GM18868 (cell line): Measurements from ENCODE around the gene POLH.
A peak's percentile ranks its signal among the peaks of the same experiment; 100 is the strongest.

Experiments used
- ATAC-seq: cut with Tn5 transposase; IDR thresholded peaks from one replicate; pipeline ENCODE4 v1.9.1; 2021; ENCODE audit warnings: mild to moderate bottlenecking, moderate library complexity; ENCODE audit not compliant: unreplicated experiment

POLH gene

DNA sequence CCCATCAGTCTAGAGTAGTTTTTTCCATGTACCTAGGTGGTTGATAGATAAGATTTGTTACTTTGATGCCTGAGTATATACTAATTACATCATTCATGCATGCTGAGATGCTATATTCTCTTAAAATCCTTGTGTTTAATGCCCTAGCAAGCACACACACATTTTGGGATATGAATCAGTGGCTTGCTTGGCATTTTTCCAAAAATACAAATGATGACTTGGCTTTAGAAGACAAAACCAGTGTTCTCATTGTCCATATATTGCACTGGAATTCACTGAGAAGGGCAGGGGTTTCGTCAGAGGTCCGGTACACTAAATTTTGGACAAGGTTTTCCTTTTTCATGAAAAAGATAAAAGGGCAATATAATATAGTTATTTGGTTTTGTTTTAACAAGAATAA, 28.2 kb downstream of the POLH start:
- ATAC-seq: no peak

DNA sequence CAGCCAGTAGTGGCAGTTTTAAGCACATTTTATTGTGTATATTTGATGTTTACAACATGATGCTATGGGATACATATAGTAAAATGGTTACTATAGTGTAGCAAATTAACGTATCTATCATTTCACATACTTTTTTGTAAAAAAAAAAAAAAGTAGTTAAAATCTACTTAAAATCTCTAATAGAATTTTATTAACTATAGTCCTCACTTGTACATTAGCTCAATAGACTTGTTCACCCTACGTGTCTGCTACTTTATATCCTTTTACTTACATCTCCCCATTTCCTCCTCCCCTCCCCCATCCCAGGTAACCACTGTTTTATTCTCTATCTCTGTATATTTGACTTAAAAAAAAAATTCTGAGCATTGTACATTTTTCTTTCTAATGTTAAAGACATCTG, 30.0 kb downstream of the POLH start:
- ATAC-seq: no peak

DNA sequence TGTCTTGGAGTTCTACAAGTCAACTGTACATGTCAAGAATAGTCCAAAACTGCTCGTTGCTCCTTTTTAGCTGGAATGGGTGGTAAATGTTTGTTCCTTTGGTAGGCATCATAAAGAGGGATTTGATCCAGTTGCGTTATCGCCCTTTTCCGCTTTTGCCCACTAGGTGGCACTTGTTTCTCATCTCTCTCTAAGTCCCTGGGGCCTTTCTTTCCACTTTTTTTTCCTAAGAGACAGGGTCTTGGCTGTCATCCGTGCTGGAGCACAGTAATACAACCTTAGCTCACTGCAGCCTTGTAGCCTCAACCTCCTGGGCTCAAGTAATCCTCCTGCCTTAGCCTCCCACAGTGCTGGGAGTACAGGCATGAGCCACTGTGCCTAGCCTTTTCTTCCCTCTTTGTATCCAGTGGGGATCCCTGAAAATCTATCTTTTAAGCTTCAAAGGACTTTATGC, 32.4 kb downstream of the POLH start:
- no peak for ATAC-seq

DNA sequence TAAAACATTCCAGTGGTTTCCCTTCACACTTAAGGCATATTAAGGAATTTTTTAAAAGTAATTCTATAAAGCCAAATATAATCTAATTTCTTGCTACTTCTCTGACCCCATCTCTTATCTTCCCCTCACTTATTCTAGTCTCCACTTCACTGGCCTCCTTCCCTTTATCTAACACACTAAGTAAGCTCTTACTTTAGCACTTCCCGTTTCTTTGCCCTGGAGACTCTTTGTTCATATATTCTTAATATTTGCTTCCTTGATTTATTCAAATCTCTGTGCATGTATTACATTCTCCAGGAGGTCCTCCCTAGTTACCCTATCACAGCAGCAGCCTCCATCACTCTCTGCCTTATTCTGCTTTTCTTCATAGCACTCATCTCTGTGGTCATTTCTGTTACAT, 32.8 kb downstream of the POLH start:
- ATAC-seq: no peak

DNA sequence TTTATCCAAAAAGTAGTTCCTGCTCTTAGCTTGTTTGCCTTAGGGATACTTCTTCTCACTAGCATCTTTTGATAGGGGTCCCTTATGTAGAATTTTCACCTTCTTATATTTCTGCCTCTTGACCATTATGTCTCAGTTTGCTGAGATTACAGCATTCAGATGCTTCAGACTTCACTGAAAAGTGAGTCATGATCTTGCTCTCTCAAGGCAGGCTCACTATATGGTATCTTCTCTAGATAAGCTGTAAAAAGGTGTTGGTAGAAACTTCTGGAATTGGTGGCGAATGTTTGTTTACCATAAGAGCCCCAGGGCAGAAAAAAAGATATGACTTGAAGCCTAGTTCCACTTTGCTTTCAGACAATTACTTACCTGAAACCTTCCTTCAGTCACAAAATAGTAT, 33.4 kb downstream of the POLH start:
- ATAC-seq: no peak

DNA sequence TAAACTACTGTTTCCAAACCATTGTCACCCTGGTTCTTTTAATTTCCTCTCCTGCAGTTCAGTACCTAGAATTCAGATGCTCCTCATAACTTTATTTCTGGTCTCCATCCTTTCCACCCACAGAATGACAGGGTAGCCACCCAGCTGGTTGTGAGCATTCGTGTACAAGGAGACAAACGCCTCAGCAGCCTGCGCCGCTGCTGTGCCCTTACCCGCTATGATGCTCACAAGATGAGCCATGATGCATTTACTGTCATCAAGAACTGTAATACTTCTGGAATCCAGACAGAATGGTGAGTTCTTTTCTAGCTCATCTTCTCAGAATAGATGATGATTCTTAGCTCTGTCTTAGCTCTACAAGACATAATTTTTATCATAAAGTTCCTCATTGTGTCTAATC, 34.4 kb downstream of the POLH start:
- no peak for ATAC-seq

DNA sequence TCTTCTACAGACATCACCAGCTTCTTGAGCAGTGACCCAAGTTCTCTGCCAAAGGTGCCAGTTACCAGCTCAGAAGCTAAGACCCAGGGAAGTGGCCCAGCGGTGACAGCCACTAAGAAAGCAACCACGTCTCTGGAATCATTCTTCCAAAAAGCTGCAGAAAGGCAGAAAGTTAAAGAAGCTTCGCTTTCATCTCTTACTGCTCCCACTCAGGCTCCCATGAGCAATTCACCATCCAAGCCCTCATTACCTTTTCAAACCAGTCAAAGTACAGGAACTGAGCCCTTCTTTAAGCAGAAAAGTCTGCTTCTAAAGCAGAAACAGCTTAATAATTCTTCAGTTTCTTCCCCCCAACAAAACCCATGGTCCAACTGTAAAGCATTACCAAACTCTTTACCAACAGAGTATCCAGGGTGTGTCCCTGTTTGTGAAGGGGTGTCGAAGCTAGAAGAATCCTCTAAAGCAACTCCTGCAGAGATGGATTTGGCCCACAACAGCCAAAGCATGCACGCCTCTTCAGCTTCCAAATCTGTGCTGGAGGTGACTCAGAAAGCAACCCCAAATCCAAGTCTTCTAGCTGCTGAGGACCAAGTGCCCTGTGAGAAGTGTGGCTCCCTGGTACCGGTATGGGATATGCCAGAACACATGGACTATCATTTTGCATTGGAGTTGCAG, 37.9 kb downstream of the POLH start:
- ATAC-seq: no peak

DNA sequence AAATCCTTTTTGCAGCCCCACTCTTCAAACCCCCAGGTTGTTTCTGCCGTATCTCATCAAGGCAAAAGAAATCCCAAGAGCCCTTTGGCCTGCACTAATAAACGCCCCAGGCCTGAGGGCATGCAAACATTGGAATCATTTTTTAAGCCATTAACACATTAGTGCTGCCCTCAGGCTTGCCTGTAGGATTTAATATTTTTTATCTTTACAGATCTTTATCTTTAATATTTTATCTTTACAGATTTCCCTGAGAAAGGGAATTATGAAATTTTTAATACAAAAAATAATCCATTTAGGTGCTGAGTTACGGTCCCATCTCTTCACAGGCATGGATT, 38.4 kb downstream of the POLH start:
- no peak for ATAC-seq

DNA sequence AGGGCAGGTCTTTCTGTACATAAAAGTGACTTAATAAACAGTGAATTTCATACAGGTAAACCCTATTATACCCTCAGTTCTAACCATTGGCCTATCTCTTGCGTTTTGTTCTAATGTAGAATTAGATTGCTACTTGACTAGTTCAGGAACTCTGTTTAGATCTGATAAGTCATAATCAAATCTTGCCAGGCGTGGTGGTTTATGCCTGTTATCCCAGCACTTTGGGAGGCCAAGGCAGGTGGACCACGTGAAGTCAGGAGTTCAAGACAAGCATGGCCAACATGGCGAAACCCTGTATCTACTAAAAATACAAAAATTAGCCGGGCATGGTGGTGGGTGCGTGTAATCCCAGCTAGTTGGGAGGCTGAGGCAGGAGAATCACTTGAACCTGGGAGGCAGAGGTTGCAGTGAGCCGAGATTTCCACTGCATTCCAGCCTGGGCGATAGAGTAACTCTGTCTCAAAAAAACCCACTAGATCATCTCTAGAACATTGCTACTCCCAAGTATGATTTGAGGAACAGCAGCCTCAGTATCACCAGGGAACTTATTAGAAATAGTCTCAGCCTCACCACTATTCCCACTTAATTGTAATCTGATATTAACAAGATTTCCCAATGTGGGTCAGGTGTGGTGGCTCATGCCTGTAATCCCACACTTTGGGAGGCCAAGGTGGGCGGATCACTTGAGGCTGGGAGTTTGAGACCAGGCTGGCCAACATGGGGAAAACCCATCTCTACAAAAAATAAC, 40.9 kb downstream of the POLH start:
- ATAC-seq: no peak

DNA sequence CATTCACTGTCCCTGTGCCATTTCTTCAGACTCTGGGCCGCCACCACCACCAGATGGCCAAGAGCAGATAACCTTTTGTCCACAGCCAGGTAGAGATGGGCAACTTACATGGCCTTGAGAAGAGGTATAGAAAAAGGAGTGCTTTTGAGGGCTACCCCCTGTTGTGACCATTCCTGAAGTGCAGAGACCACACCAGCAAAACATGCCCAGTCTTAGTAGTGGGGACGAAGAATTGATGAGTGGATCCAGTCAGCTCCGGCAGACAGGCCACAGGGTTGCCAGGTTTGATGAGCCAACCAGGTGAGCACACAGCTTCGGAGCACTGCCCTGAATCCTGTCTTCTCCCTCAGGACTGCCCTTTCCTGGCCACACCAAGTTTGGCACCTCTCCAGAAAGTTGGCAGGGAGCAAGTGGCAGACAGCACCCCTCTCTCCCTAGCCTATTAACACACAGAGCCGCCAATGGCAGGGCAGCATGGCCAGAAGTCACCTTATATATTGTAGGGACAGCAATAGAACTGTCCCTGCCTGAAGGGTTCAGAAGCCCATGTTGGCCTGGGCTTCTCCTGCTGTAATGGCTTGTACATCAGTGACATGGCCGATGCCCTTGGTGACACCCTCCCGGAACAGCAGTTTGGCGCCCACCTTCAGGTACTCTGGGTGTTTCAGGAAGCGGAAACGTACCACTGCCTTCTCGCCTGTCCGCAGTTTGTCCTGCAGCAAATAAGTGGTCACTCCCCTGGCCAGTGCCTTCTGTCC, 45.3 kb downstream of the POLH start:
- ATAC-seq: no peak

DNA sequence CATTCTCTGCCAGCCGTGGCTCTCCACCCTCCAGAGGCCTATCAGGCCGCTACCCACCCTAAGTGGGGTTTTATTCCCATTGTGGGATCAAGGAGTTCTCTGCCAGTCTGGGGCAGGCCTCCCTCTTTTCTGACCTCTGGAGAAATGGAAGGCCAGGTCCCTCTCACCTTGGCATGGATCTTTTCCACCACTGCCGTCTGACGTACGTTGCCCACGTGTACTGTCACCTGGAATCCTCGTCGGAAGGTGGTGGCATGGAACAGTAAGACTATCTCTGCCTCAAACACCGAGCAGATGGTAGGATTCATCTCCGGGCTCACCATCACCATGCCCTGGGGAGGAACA, 45.8 kb downstream of the POLH start:
- no peak for ATAC-seq

DNA sequence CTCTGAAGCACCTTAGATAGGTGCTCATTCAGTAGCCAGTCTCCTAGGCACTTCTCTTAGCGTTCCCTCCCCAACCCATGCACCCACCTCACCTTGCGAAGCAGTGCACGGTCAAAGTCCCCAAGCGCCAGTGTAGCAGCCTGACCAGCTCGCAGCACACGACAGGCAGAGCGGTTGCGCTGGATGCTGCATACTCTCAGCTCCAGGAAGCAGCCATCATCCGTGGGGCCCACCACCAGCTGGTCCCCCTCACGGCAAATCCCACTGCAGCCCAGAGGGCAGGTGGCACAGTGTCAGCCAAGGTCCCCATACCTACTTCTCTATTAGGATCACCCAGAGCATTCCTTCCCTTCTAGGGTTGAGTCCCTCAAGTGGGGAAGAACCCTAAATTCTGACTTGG, 46.6 kb downstream of the POLH start:
- no peak for ATAC-seq

DNA sequence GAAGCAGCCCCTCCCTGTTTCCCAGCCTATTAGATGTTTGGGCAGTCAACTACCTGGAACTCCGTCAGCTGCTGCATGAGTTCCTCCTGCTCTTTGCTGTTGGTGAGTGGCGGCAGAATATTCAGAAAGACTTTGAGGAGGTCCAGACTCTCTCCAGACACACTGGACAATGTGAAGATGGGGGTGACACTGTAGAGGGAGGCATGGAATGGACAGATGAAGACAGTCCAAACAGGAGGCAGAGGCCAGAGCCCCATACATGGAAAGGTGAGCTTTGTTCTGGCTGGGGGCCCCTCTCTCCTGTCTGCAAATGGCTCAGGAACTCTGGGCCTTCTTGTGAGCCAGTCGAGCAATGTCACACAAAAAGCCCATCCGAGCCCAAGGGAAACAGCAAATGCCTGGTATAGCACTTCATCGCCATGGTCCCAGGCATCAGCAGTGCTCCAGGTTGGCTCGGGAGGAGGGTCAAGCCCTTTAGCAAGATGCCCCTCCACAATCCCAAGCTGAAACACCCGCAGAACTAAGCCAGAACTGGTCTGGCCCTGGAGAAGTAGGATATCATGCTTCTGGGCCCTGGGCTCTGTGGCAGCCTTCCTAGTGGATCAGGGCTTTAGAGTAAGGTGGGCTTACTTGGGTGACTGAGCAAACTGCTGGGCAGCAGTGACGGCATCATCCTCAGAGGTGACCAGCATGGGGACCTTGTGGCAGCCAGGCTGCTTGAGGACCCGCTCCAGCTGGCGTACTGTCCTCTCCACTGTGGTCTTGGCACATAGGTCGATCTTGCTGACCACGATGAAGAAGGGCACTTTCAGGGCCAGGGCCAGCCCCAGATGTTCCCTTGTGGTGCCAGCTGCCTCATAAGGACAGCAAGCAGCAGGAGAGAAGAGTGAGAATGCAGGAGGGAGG, 48.1 kb downstream of the POLH start:
- no peak for ATAC-seq

DNA sequence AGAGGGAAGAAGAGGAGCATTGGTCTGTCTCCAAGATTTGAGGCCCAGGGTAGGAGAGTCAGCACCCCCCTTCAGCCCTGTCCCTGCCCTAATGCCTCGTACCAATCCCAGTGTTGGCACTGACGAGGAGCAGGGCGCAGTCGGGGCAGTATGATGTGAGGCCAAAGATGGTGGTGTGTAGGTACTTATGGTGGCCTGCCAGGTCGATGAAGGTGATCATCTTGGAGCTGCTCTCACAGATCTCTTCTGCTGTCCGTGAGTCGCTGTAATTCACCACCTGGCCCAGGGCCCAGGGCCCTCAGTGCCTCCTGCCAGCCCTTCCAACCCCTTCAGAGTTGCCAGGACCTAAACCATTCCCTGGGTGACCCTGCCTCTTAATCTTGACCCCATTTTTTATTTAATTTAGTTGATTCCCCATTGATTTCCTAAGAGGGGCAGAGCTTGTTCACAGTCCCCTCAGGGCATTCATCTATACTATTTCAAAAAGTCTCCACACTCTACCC, 48.9 kb downstream of the POLH start:
- no peak for ATAC-seq

DNA sequence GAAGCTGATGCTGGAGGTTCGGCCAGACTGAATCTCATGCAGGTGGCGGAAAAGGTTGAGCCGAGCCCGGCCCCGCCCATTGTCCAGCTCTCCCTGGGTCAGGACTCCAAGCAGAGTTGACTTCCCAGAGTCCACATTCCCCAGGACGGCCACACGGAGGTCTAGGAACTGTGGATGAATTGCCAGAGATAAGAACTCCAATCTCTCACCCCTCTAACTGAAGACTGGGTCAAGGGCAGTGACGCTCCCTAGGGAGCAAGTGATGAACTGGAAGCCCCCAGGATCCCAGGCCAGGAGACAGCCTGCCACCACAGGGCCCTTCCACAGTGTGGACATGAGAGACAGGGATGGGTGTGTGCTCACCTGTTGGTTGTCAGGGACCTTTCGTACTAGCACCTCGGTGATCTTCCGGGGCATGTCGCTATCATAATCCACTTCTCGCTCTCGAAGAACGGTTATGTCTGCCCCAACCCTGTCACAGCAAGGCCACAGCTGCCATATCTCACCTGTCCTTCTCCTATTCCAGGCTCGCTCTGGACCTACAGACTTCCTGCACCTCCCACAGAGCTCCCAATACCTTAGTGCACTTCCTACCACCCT, 49.5 kb downstream of the POLH start:
- no peak for ATAC-seq

DNA sequence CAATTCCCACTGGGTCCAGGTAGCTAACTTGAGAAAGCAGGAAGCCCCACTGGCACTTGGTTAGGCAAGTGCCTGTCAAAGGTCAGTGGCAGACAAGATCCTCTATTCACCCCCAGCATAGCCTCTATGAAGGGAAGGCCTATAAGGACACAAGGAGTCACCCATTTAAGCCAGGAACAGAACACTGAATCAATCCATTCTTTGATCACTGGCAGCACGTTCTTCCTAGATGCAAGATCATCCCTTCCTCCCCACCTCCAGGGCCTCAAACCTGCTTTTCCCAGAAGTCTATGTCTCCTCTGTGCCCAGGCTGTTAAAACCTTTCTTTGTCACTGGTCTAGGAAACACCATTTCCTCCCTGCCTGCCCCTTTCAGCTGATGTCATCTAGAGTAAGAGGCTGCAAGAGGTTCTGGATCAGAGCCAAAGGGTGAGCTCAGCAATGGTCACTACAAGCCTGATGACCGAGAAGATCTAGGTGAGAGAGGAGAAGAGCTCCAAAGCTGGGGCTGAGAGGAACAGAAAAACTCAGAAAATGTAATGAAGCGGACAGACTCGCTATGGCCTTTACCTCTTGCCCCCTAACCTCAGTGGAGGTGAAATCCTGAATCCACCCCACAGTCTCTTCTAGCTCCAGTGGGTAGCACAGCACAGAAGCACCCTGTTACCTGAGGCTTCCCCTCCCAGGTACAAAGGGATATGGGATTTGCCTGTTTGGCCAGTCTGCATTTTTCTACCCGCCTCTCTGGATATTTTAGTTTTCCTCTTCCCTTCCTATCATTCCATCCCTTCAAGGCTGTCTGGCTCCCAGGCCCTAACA, 51.2 kb downstream of the POLH start:
- no peak for ATAC-seq

DNA sequence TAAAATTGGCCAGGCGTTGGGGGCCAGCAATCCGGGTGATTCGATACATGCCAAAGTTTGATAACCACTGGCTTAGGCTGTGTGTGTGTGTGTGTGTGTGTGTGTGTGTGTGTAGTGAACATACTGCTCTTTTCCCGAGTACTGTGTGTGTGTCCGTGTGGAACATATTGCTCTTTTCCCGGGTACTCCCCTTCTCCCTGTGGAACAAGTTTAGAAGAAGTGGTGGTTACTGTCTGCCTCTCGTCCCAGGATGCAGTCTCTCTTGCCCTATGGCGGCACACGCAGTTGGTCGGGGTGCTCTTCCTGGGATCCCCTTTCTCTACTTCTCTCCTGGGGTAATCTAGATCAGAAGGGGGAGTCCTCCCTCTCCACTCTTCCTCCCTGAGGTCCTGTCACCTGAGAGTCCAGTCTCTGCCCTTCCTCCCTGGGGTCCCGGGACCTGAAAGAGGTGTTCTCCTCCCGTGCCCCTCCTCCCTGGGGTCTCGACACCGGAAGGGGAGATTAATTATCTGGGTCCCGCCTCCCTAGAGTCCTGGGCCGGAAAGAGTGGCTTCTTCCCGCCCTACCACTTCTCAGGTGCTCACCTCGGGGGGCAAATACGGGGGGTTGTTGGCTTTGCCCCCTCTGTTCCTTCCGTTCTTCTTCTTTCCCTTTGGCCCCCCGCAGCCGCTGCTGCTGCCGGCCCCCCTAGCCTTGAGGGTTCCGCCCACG, 52.6 kb downstream of the POLH start:
- no peak for ATAC-seq

DNA sequence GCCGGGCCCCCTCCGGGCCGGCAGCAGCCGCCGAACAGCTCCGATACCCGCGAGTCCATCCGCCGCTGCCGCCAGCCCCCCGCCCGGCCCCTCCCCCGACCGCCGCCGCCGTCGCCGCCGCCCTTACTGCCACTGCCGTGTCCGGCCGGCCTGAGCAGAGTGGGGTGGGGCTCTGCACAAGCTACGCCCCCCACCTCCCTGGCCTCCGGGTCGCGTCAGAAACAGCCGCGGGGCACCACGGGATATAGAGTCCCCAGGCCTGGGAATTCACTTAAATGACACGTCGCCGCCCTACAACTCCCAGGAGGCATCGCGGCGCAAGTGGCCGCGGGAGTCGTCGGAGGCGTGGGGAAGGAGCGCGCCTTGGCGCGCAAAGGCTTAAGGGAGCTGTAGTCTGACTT, 53.1 kb downstream of the POLH start, which contains the start of gene GTPBP2:
Gene GTPBP2, minus strand, starts transcription at position 161 of the 401 bp plus-strand sequence. Its CDS starts 102 bp downstream, at position 59.
- ATAC-seq: peak; percentile 82
